ENCODE measurements around the gene PRUNE2.
"Not testable (repeated sequence)": the region's sequence is repeated elsewhere in the genome, so short reads cannot be mapped to it uniquely, and the experiment has no call there.

PRUNE2 gene

DNA sequence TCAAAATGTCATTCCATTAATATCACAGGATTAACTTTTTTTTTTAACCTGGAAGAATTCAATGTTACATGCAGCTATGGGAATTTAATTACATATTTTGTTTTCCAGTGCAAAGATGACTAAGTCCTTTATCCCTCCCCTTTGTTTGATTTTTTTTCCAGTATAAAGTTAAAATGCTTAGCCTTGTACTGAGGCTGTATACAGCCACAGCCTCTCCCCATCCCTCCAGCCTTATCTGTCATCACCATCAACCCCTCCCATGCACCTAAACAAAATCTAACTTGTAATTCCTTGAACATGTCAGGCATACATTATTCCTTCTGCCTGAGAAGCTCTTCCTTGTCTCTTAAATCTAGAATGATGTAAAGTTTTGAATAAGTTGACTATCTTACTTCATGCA is 121.0 kb downstream of the PRUNE2 start:
- DNase-seq = no peak

DNA sequence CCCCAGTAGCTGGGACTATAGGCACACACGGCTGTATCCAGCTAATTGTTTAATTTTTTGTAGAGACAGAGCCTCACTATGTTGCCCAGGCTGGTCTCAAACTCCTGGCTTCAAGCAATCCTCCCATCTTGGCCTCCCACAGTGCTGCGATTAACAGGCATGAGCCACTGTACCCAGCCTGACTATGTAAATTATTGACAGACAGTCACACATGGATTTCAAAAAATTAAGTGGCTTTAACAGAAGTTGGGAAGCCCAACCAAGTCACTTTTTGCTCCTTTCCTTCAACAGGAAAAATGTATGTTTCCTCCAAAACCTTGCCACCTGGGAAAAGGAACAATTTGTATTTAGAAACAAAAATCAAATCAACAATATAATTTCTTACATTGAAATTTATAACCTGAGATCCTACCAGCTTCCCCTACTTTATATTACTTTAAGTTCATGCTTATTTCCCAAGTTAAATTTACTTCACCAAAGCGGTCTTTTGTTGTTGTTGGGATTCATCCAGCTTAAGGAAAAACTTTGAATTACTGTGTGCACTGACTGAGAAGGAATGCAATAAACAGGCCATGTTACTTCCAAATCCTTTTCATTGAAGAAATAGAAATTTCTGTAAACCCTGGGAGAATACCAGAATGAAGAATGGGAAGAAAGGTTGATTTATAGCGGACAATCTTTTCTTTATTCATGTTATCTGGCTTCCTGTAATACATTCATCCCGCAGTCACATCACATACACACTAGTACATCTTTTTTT is 133.0 kb downstream of the PRUNE2 start:
- no peak for DNase-seq

DNA sequence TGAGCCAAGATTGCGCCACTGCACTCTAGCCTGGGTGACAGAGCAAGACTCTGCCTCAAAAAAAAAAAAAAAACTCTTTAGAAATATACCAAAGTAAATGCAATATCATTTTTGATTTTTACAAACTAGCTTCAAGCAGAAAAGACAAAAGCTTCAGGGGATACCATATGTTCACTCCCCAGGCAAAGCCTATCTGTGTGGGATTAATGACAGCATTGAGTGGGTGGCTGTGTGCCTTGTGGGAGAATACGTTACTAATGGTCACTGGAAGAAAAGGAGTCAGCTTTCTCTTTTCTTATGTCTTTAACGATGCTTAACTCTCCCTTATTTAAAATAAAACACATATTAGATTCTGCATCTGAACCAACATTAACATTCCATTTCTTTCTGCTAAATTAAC is 139.8 kb downstream of the PRUNE2 start:
- no peak for DNase-seq

GRCh38 chr9:76764138-76764537 is 141.8 kb downstream of the PRUNE2 start, which contains the start of gene PCA3:
PCA3 (plus strand) TSS chr9:76764438.
- DNase-seq = no peak

DNA sequence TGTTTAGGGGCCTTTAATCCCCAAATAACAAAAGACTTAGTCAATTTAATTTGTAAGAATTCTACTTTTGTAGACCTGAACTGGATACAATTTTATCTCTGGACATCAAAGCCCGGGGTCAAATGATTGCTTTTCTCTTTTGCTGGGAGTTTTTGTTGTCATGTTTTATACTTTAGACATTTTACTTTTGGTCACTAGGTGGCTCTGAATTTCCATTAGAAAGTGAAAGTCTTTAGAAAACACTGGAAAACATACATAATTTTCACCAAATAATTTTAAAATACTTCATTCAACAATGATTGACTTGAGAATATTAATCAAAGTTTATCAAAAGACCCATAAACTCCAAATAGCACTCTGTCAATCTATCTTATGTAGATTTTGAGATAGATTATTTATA is 144.5 kb downstream of the PRUNE2 start:
- no peak for DNase-seq

DNA sequence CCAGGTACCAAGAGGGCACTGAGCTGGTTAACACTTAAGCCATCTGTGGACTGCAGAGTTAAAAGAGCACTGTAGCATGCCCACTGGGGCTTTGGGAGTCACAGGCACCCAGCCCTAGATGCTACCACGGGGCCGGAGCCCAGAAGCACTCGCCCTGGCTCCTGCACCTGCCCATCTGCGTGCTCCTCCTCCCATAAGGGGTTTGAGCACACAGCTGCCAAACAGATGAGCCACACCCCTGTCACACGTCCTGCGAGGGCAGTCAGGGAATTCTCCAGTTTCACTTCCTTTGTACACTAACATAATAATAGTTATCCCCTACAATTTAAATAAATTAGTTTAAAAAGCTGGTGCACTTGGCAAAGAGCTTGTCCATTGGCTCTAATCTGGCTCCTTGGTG is 146.2 kb downstream of the PRUNE2 start:
- DNase-seq = no peak

GRCh38 chr9:76758476-76758875 is 147.4 kb downstream of the PRUNE2 start:
- DNase-seq = no peak

DNA sequence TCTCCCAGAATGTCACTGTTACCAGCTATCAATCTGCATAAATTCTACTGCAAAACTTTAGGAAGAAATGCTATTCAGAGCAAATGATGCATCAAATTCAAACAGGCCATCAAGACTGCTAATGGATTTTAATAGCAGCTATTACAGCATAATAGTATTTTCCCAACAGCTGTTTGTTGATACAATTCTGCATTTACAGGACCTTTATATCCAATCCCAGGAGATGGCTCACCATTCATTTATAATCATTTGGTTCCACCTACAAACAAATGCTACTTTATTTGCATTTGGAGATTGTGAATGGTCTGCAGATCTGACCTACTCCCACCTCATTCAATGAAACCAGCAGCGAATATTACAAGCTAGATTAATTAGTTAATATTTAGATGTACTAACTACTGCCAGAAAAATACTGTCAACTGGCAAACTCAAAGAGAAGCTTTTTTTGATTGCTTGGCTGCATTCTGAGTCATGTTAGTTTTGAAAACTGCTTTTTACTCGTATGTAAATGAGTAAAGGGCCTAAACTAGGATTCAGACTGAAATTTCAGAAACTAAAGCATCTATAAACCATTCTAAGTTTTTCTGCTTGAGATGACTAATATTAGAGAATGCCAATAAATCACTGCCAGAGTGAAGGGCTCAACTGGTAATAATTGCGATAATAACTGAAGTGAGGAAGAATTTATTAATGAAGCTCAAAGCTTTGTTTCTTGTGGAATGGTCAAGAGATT is 148.8 kb downstream of the PRUNE2 start:
- no peak for DNase-seq

DNA sequence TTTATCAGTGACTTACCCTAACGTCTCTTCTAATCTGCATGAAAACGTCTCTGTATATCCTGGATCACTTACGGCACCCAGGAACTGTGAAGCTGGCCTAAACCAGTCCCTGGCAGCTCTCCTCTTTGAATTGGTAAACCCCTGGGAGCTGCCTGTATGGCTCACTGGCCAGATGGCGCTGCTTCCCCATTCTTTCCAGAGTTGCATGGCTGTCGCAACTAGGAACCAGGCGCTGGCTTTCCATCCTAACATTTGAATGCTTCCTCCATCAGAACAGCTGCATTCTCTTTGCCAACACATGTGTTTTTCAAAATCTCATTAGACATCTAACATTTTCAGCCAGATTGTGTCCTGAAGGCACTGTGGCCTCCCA is 149.7 kb downstream of the PRUNE2 start:
- no peak for DNase-seq

GRCh38 chr9:76751001-76751400 is 154.9 kb downstream of the PRUNE2 start:
- DNase-seq = no peak

- no peak for DNase-seq
Measured at GRCh38 chr9:76744336-76744735, 161.6 kb downstream of the PRUNE2 start.

- no peak for DNase-seq
Measured at GRCh38 chr9:76743931-76744330, 162.0 kb downstream of the PRUNE2 start.

- DNase-seq = not testable (repeated sequence)
Measured at GRCh38 chr9:76742890-76743289, 163.0 kb downstream of the PRUNE2 start.

DNA sequence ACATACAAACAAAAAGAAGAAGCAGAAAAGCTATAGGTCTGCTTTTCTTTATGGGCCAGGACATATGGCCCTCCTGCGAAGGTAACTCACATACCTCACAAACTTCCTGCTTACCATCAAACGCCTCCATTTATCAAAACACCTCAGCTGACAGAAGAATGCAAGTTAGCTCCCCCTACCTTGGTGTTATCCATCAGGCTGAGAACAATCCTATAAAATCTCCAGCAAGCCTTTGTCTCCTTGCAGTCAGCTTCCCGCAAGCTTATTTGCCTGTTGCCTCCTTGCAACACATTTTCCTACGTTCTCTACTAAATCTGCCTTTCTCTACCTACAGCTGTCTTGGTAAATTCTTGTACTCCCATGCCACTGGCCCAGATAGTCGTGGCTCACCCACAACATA is 164.4 kb downstream of the PRUNE2 start:
- DNase-seq = no peak

DNA sequence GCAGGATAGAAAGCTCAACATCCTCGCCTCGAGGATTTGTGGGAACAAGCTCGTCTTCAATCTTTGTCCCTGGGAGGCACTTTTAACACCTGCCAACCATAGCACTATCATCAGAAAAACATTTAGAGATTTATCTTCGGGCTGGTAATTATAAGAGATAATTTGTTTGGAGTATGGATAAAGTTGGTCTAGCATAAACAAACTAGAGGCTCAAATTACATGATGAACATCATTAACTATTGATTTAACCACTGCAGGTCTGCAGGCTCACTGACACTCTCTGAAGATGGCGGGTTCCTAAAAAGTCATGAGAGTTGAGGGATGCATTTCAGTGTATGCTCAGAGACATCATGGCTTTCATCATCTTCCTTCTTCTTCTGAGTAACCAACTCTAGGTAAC is 167.5 kb downstream of the PRUNE2 start:
- DNase-seq = no peak

DNA sequence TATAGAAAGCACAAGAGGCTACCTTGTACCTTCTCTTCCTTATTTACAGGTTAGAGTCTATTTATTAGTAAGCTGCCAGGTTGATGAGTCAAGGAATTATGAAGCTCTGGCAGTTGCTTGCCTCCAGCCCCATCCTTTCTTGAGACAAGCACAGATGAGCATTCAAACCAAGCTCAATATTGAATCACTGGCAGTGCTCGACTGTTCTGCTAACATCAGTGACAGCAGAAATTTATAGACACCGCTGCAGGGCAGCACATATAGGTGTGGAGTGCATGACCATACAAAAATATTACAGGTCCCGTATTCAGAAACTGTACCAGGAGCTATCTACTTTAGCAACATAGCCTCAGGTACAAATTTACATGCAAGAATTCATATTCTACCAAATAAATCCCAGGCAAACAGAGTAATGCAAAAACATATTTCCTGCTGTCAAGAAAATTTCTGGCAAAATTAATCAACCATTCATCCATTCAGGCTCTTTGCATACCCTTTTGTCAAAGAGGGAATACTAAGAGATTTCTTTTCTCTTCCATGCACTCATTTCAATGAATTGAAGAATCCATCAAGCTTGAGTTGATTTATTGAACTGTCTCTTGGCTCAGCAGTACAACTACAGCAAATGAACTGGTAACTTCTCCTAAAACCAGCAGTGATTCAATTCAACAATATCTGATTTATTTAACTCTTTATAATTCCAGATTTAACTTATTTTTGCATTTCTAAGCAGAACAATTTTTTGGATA is 168.6 kb downstream of the PRUNE2 start:
- DNase-seq = no peak

- no peak for DNase-seq
Measured at GRCh38 chr9:76734716-76735115, 171.2 kb downstream of the PRUNE2 start.

GRCh38 chr9:76733096-76733495 is 172.8 kb downstream of the PRUNE2 start:
- no peak for DNase-seq

DNA sequence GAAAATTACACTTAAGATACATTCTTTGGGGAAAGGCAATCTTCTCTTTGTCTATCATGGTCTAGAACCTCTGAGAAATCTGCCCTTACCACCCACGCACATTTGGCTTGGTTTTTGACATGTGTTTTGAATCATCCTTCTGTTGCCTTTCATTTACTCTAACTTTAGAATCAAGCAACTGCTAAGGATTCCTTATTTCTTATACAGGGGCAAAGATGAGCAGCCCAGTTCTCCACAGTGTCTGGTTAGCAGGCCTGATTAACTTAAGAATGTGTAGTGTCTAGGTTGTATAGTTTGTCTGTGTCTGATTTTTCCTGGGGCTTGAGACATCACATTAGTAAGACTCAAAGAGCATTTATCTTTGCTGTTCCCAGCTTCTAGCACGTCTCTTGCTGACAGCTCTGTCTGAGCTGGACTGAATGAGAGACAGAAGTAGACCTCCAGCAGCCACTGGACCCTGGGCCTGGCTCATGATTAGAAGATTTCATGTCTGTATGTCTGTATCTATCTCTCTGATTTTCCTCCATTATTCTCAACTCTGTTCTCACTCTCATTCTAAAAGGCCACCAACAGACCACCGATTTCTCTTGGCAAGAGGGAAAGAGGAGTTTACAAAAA is 173.5 kb downstream of the PRUNE2 start:
- DNase-seq = no peak

DNA sequence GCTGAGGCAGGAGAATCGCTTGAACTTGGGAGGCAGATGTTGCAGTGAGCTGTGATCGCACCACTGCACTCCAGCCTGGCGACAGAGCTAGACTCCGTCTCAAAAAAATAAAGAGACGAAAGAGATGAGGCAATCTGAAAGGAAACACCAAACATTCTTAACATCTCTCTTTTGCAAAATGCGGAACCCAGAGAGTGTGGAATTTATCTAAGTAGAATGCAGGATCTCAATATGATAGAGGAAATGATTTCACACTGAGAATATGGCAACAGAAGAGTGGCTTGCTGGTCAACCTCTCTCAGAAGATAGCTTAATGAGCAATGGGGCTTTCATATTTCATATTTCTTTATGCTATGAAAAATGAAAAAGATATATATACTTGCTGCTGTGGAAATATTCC is 175.1 kb downstream of the PRUNE2 start:
- DNase-seq = no peak

- no peak for DNase-seq
Measured at GRCh38 chr9:76729980-76730737, 175.8 kb downstream of the PRUNE2 start.

DNA sequence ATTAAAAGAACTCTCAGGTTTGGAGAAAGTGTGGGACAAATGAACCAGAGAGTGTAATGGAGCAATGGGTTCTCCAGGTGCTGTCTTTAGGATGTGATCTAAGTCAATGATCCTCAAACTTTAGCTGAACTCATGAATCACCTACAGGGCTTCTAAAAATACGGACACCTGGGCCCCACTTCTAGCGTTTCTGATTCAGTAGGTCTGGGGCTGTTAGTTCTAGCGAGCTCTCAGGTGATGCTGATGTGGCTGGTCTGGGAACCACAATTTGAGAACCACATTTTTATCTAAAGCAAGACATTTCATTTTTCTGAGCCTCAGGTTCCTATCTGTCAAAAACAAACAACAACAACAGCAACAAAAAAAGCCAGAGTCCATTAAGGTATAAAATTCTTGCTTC is 176.8 kb downstream of the PRUNE2 start:
- DNase-seq = no peak

- DNase-seq = no peak
Measured at GRCh38 chr9:76725885-76726284, 180.0 kb downstream of the PRUNE2 start.

Data from stimulated activated CD8-positive, alpha-beta memory T cell treated with anti-CD3 and anti-CD28 coated beads, Interleukin-4, amount 100 ng/mL, for 48 hours (primary cell).